Activated CD8-positive, alpha-beta memory T cell treated with anti-CD3 and anti-CD28 coated beads for 24 hours (primary cell): ENCODE data around the gene RTN4R.
"Not testable (repeated sequence)": the region's sequence is repeated elsewhere in the genome, so short reads cannot be mapped to it uniquely, and the experiment has no call there.

Source experiments
- DNase-seq: peaks from one replicate; pipeline ENCODE4 v3.0.0-alpha.2; 2020

Gene RTN4R

GRCh38 chr22:20271114-20271994 lies 3.2 kb upstream of the RTN4R start:
- no peak for DNase-seq

DNA sequence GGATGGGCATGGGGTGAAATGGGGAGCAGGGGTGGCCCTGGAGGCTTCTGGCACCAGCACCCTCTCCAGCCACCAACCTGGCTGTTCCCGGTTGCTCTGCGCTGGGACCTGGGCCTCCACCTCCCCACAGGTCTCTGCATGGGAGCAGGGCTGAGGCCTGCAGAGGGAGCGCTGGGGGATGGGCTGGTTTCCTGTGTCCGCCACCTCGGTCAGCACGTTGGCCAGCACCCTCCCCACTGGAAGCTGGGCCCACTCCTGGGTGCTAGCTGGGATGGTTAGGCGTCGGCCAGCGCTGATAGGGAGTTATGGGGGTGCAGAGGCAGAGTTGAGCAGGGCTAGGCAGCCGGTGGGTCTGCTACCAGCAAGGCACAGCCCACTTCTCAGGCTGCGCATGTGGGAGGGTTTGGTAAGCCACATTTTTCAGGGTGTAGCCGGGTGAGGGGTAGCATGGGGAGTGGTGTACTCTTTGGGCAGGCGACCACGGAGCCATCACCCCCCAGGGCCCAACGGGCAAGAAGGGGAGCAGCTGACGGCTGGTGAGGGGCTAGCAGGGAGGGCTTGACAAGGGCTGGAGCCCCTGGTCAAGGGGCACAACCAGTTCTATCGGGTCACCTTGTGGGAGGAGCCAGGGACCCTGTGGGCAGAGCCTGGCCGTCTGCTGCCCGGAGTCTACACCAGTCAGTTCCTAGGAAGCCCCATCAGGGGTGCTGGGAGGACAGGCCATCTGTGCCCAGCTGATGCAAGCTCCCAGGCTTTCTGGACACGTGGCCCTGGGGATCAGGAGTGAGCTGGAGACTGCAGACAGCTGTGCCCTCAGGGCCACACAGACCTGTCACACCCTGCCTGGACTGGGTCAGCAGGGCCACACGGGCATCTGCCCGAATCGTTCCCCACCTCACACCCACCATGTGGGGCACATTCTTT lies 2.3 kb upstream of the RTN4R start:
- DNase-seq, result not testable (repeated sequence)

GRCh38 chr22:20269673-20270072 lies 1.6 kb upstream of the RTN4R start:
- not testable (repeated sequence) for DNase-seq

GRCh38 chr22:20269201-20269600 lies 1.1 kb upstream of the RTN4R start:
- DNase-seq, result not testable (repeated sequence)

DNA sequence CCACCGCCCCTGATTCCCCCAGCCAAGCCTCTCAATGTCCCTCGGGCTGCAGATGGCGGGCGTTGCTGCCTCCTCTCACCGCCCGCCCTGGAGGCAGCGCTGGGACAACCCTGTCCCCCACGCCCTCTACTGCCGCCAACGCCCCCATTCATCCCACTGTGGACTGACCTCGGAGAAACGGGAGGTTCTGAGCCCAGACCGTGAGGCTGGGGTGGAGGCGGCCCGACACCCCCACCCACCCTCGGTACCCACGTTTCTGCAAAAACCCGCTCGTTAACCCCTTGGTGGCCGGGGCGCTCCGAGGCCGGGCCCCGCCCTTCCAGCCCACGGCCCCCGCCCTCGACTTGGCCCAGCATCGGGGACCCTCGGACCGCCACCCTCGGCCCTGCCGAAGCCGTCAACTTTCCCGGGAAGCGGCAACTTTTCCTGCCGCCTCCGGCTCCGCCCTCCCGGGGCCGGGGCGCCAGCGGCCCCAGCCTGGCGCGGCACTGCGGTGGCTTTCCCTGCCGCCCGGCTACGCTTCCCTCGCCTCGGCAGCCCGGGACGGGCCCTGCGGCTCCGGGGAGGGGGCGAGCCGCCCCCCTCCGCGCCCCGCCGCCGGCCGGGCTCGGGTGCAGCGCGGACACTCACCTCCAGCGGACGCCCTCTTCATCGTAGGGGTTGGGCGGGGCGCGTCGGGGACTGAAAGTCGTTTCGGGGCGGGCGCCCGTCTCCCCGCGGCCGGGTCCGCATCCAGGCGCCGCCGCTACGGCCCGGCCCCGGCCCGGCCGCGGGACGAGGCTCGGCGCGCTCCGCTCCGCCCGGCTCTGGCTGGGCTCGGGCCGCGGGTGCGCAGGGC lies 458 bp downstream of the RTN4R start:
- DNase-seq, result no peak

DNA sequence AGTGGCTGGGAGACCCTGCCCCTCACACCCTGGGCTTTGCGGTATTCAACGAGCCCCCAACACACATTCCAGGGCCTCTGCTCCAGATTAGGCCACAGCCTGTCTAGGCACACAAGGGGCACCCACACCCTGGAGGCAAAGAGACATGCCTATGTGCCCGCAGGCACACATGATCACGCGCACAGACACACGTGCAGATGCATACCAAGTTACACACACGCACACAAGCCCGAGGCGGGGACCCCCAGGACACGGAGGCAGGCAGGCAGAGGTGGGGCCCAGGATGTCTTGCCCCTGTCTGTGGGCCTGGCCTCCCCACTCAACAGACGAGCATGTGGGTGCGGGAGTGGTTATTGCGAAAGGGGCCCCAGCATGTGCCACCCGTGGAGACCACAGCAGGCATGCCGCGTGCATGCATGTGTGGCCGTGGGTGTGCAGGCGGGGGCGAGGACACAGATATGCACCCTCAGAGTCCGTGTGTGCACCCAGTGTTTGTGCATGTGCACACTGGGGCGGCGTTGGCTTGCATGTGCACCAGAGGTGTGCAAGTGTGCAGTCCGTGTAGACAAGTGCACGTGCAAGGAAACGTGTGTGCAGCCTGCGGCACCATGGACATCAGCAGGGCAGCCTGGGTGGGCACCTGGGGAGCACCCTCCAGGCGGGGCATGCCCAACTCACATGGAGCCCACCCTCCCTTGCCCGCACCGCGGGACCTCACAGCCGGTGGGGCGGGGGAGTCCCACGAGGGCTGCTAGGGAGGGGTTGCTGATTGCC lies 1.3 kb downstream of the RTN4R start:
- peak; percentile 65 for DNase-seq

DNA sequence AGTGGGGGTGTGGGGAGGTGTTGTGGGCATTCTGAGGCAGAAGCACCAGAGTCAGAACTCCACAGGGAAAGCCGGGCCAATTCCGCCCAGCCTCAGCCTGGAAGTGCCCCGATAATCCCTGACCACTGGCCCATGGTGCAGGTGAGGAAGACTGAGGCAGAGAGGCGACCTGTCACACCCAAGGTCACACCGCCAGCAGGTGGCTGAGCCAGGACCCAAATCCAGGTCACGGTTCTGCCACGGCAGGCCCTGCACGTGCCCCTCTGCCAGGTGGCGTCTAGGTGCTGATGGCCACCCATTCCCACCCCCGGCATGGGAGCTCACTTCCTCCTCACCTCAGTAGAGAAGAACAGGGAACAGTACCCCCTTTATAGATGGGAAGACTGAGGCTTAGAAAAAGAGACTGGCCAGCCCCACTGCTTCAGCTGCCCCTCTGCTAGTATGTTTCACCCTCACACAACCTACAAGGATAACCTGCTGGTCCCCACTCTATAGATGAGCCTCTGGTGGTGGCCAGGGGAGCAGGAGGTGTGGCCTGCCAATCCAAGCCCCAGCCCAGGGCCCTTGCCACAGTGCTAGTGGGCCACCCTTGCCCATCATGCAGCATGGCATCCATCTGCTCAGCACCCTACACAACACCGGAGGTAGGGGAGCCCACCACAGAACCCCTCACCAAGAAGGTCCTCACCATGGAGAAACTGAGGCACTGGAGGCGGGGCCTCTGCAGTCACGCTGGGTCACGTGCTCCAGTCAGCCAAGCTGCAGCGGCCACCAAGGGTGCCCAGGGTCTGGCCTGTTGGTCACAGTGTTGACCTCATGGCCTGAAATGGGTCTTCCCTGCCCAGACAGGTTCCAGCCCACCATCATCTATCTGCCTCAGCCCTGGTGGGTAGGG lies 2.1 kb downstream of the RTN4R start:
- DNase-seq, result not testable (repeated sequence)

- DNase-seq, result no peak
Observed at GRCh38 chr22:20264614-20265452, 3.3 kb downstream of the RTN4R start.

DNA sequence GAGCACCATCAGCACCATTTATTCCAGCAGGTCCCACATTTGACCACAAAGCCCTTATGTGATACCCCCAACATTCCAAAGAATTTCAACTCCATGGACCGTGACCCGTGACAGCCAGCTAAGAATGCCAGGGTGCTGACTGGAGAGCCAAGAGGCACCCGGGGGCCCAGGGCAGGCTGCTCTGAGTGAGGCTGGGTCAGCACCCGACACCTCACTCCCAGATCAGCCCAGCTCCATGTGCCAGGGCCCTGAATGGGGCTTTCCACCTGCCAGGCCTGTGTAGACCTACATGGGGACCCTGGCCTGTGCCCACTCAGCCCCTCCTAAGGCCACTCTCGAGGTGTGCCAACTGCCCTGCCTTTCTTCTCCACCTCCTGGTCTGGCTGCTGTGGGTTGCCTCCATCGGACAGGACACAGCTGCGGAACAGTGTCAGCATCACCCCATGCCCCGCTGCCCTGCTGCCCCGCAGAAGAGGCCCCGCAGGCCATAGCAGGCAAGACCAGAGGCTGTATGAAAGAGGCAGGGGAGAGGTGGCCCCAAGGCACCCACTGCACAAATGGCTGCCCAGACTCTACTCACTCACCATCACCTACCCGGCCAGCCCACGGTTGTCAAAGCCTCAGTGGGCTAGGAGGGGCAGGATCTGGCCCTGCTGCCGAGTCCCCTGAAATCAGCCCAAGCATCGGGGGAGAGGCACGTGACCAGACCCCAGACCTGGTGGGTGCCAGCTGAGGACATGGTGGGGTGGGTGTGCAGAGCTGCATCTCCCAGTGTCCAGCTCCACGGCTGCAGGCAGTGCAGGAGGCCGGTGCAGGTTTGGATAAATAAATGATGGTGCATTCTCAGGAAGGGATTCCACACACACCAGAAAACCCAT lies 4.5 kb downstream of the RTN4R start:
- not testable (repeated sequence) for DNase-seq

- no peak for DNase-seq
Observed at GRCh38 chr22:20262582-20263147, 5.5 kb downstream of the RTN4R start.

DNA sequence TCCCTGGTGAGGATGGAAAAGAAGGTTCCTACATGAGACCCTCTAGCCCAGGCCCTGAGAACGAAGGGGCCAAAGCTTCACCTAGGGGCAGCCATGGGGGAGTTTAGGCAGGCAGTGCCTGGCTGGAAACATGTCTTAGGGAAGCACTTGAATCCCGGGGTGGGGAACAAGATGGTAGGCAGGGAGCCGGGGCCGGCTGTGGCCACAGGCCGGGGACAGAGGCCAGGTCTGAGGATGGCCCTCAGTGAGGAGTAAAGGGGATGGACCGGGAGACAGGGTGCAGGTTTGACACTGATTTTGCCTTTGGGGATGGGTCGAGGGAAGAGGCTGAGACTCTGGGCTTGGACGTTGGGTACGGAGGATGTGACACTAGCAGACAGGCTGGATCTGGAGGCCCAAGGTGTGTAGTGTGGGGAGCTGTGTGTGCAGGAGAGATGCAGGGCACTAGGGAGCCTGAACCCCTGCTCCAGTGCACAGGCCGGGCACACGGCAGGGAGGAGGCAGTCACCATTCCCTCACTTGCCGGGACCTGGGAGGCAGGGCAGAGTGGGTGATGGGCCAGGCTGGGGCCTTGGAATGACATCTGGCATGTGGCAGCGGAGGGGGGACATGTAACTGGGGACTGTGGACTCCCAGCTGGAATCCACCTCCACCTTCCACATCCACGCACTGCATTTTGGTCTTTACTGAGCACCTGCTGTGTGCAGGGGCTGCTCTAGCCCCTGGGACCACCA lies 6.1 kb downstream of the RTN4R start:
- DNase-seq, result no peak

- DNase-seq, result no peak
Observed at GRCh38 chr22:20260071-20260765, 7.9 kb downstream of the RTN4R start.

- no peak for DNase-seq
Observed at GRCh38 chr22:20259327-20259688, 8.8 kb downstream of the RTN4R start.

DNA sequence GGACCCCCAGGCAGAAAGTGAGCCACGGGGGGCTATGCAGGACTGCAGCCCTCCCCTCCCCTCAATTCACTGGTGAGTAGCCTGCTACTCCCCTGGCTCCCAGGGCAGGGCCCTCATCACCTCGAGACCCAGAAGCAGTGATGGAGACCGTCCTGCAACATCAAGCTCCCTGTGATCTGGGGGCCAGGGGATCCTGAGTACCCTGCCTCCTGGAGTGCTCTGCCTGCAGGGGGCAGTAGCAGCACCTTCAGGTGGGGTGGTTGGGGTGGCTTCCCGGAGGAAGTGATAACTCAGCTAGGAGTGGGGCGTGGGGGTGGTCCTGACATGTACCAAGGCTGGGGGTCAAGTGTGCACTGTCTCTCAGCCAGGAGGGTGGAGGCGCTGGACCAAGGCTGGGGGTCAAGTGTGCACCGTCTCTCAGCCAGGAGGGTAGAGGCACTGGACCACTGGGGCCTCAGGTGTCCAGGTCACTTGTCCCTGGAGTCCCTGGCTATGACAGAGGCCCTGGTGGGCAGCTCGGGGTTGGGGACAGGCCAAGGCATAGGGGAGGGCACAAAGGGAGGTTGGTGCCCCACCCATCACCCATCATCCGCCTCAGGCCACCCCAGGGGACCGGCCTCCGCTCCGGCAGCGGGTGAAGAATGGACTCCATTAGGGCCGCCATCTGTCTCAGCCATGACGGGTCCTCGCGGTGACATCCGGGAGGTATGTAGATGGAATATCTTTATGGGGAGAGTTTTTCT lies 9.4 kb downstream of the RTN4R start:
- no peak for DNase-seq

- no peak for DNase-seq
Observed at GRCh38 chr22:20258021-20258299, 10.2 kb downstream of the RTN4R start.

DNA sequence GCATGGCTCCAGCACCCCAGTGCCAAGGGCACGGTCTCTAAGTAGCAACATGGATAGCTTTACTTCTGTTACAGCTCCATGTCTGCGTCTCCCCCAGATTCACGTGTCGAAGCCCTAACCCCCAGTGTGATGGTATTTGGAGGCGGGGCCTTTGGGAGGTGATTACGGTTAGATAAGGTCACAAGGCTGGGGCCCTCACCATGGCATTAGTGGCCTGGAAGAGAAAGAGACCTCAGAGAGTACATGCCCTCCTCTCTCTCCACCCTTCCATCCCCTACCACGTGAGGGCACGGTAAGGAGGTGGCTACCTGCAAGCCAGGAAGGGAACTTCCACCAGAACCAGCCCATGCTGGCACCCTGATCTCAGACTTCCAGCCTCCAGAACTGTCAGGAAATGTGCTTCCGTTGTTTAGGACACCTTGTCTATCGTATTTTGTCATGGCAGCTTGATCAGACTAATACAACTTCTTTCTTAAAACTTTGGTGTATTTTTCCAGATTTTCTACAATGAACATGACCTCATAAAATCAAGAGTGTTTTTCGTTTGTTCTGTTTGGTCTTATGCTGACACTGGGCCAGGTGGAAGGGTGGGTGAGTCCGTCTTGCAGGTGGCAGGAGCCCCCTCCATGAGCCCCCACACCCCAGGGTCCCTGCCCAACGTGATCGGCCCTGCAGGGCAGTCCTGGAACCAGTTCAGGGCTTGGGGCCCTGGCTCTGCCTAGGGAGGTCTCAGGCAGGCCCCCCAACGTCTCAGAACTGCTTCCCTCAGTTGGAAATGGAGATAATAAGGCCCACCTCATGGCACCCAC lies 10.7 kb downstream of the RTN4R start:
- DNase-seq, result no peak
